Stomach smooth muscle (tissue), 2 donors: ENCODE measurements around the gene PPIL6.

Experiments
- H3K27ac ChIP-seq: one replicate; pipeline ENCODE4 v1.7.0; 2013; ENCODE audit warnings: mild to moderate bottlenecking, low read length, inconsistent platforms
- H3K27me3 ChIP-seq, 2 donors: one replicate each; pipeline ENCODE4 v1.7.0; 2013; ENCODE audit warnings: low read length in 2 of 2; ENCODE audit not compliant: insufficient read depth in 2 of 2, control insufficient read depth in 1 of 2
- H3K36me3 ChIP-seq, 2 donors: one replicate each; pipeline ENCODE4 v1.7.0; 2013; ENCODE audit warnings: low read length in 2 of 2; ENCODE audit not compliant: control insufficient read depth in 2 of 2, insufficient read depth in 2 of 2
- H3K4me1 ChIP-seq: one replicate; pipeline ENCODE4 v1.7.0; 2013; ENCODE audit warnings: low read length; ENCODE audit not compliant: control insufficient read depth, insufficient read depth
- H3K4me3 ChIP-seq, 2 donors: one replicate each; pipeline ENCODE4 v1.7.0; 2013; ENCODE audit warnings: low read length in 2 of 2
- H3K9ac ChIP-seq, 2 donors: one replicate each; pipeline ENCODE4 v1.7.0; 2013; ENCODE audit warnings: low read length in 2 of 2, mild to moderate bottlenecking in 1 of 2
- H3K9me3 ChIP-seq, 2 donors: one replicate each; pipeline ENCODE4 v1.7.0; 2013; ENCODE audit warnings: low read length in 2 of 2; ENCODE audit not compliant: control insufficient read depth in 2 of 2
- donor health status: healthy.
- donor health status: Pancreatic carcinoma.

The PPIL6 gene

GRCh38 chr6:109343518-109343917, 96.9 kb downstream of the PPIL6 start:
- Histone ChIP-seq H3K27ac (no peak overlapping the region), H3K9ac (no peak overlapping the region)

DNA sequence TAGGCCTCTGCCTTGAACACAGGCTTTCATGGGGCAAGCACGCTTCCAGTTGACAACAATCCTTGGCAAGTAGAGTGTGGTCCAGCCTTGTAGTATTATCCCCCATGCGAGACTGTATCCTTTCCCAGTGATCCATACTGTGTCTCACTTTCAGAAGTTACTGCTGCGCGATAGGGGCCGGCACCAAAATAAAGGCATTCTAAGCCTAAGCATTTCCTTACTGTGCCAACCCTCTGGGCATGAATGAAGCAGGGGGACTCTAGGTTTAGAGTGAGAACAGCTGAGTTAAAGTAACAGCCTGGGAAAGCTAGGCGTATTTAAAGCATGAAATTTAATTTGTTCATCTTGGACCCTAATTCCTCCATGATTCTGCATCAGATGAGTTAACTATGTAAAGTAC, 97.5 kb downstream of the PPIL6 start:
- H3K9ac ChIP-seq: no peak overlapping the region
- H3K36me3 ChIP-seq: no peaks in the 10 kb centered on the region
- no peaks in the 10 kb centered on the region for H3K9me3 ChIP-seq
- no peak overlapping the region for H3K27ac ChIP-seq
- H3K4me3 ChIP-seq: no peak overlapping the region
- no peaks in the 10 kb centered on the region for H3K27me3 ChIP-seq
- no peaks in the 10 kb centered on the region for H3K4me1 ChIP-seq

More at GRCh38 chr6:109343518-109343917, 96.9 kb downstream of the PPIL6 start:
- H3K36me3 ChIP-seq: no peaks in the 10 kb centered on the region
- H3K4me1 ChIP-seq: no peaks in the 10 kb centered on the region
- no peaks in the 10 kb centered on the region for H3K27me3 ChIP-seq
- no peaks in the 10 kb centered on the region for H3K9me3 ChIP-seq
- no peak overlapping the region for H3K4me3 ChIP-seq

DNA sequence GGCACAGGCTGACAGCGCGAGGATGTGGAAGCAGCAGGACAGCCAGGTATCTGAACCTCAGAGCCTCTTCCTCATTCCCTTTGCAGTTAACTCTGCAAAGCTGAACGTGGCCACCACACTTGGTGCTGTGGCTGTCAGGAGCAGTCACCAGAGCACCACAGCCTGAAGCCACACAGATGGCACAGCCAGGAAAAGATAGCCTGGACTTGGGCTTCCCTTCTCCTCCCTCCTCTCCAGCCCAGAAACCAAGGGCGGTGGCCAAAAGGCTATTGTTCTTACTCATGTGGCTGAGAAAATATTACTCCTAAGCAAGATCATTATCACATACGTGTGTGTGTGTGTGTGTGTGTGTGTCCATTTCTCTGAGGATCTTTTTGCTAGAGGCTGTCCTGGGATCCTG, 97.9 kb downstream of the PPIL6 start:
- no peaks in the 10 kb centered on the region for H3K36me3 ChIP-seq
- H3K4me3 ChIP-seq: no peak overlapping the region
- no peak overlapping the region for H3K9ac ChIP-seq
- no peaks in the 10 kb centered on the region for H3K27me3 ChIP-seq
- H3K9me3 ChIP-seq: no peaks in the 10 kb centered on the region
- no peak overlapping the region for H3K27ac ChIP-seq
- no peaks in the 10 kb centered on the region for H3K4me1 ChIP-seq

DNA sequence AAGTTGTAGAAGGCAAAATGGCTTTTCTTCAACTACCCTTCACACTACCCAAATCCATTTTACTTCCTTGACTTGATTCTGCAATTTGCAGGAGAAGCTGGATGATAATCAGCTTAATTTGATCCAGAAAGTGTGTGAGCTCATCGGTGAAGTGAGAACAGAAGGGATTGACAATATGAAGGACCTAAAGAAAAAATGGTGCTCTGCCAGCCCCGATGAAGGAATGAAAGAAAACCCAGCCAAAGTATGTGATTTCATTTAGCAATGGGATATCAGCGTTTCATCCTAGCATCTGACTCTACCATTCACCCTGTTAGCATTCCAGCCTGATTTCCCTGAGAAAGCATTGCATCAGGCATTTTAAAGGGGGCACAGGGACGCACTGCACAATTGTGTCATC, 99.6 kb downstream of the PPIL6 start:
- Histone ChIP-seq H3K4me1 (peaks cover 11% of the 10 kb centered on the region), H3K36me3 (no peaks in the 10 kb centered on the region)

More for the DNA sequence above, 99.6 kb downstream of the PPIL6 start:
- no peak overlapping the region for H3K9ac ChIP-seq
- no peaks in the 10 kb centered on the region for H3K27me3 ChIP-seq
- H3K4me3 ChIP-seq: no peak overlapping the region
- H3K27ac ChIP-seq: no peak overlapping the region
- H3K9me3 ChIP-seq: no peaks in the 10 kb centered on the region
